ENCODE data around the gene HIVEP3. TPM values are rescaled to one million over a fixed set of nuclear protein-coding genes. Genes with fewer than 3 reads are reported as not detected.

The HIVEP3 gene
- total and polyA plus RNA-seq, 7 donors, result 0.70 to 3.4 (median 2.1) TPM

DNA sequence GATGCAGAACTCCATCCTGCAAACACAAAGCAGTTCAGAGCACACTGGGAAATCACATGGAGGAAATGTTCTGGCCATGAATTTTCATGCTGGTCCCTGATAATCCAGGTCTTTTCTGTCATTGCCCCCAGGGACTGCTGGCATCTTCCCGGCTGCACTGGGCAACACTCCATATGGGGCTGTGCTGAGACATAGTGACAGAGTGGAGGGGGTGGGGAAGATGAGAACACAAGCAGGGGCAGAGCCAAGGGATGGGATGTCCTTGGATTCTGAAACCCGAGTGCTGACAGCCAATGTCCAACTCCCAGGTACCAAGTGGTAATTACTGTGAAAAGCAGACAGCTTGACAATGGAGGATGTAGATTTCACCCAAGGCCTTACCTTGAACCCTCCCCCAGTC is 185.7 kb downstream of the HIVEP3 start:
- ATAC-seq (peak in 3 of 4 donors; percentile 62 to 76 (median 70)), DNase-seq (no peak)
- Histone ChIP-seq H3K27ac (no peak overlapping the region), H3K4me1 (peaks cover 16% of the 10 kb centered on the region), H3K9me3 (no peaks in the 10 kb centered on the region), H3K27me3 (ENCODE audit: insufficient read depth in 3 of 3, low read length in 2 of 3) (no peaks in the 10 kb centered on the region), H3K4me3 (no peak overlapping the region), H3K36me3 (ENCODE audit: insufficient read depth in 1 of 2, low read depth in 1 of 2) (no peaks in the 10 kb centered on the region)
- WGBS, 3 donors, result 16 to 28% (median 20%) methylated on average over 2 of the region's 2 CpGs
- TF ChIP-seq, protein P1, sequence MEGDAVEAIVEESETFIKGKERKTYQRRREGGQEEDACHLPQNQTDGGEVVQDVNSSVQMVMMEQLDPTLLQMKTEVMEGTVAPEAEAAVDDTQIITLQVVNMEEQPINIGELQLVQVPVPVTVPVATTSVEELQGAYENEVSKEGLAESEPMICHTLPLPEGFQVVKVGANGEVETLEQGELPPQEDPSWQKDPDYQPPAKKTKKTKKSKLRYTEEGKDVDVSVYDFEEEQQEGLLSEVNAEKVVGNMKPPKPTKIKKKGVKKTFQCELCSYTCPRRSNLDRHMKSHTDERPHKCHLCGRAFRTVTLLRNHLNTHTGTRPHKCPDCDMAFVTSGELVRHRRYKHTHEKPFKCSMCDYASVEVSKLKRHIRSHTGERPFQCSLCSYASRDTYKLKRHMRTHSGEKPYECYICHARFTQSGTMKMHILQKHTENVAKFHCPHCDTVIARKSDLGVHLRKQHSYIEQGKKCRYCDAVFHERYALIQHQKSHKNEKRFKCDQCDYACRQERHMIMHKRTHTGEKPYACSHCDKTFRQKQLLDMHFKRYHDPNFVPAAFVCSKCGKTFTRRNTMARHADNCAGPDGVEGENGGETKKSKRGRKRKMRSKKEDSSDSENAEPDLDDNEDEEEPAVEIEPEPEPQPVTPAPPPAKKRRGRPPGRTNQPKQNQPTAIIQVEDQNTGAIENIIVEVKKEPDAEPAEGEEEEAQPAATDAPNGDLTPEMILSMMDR (IDR thresholded peaks at IDR 0.05), result no peak
- intact Hi-C loops (cut with DNase I), result no loop called here

DNA sequence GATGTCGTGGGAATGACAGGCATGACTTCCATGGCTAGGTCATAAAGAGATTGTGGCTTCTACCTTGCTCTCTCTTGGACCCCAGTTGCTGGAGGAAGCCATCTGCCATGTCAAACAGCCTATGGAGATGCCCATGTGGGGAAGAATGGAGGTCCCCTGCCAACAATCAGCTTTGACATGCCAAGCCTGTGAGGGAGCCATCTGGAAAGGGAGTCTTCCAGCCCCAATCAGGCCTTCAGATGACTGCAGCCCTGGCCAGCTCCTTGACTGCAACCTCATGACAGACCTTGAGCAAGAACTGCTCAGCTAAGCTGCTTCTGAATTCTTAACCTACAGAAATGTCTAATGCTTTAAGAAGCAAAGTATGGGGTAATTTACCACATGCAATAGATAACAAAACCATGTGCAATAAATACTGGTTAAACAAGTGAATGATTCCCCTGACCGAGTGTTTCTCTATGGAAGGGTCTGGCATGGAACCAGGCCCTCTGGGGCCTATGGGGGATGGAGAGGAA is 187.1 kb downstream of the HIVEP3 start:
- no peak overlapping the region for H3K27ac ChIP-seq
- intact Hi-C loops (cut with DNase I), result no loop called here
- WGBS, 3 donors, result 87 to 94% (median 91%) methylated on average over 2 of the region's 2 CpGs
- peaks cover 21% of the 10 kb centered on the region for H3K4me1 ChIP-seq
- no peak overlapping the region for H3K4me3 ChIP-seq
- no peaks in the 10 kb centered on the region for H3K27me3 ChIP-seq (ENCODE audit: insufficient read depth in 3 of 3, low read length in 2 of 3)
- TF ChIP-seq, protein P1 (IDR thresholded peaks at IDR 0.05), result no peak
- ATAC-seq (no peak), DNase-seq (no peak)
- H3K9me3 ChIP-seq, result no peaks in the 10 kb centered on the region
- no peaks in the 10 kb centered on the region for H3K36me3 ChIP-seq (ENCODE audit: insufficient read depth in 1 of 2, low read depth in 1 of 2)

DNA sequence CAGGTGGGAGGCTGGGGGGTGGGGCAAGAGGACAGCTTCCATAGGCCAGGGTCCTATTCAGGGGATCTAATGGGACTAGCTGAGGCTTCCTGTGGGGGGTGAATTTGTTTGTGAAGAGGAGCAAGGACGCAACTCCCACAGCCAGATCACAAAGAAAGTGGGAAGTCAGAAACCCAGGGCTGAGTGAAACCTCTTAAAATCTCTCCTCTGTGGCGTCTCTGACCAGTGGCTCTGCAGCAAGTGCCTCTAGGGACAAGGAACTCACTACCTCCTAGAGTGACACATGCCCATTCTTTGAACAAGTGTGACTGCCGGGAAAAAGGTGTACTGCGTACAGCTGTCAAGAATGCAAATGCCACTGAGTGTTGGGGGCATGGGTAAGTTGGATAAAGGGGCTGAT is 187.9 kb downstream of the HIVEP3 start:
- no peak for DNase-seq
- WGBS, 3 donors, result 93 to 95% (median 95%) methylated on average over 4 of the region's 4 CpGs
- H3K36me3 ChIP-seq (ENCODE audit: insufficient read depth in 1 of 2, low read depth in 1 of 2), result no peaks in the 10 kb centered on the region
- no peak overlapping the region for H3K4me3 ChIP-seq
- H3K4me1 ChIP-seq, result peaks cover 21% of the 10 kb centered on the region
- H3K27me3 ChIP-seq (ENCODE audit: insufficient read depth in 3 of 3, low read length in 2 of 3), result no peaks in the 10 kb centered on the region
- H3K27ac ChIP-seq, result no peak overlapping the region
- intact Hi-C loops (cut with DNase I), result no loop called here
- ATAC-seq, result no peak
- no peaks in the 10 kb centered on the region for H3K9me3 ChIP-seq
- TF ChIP-seq, protein P1 (IDR thresholded peaks at IDR 0.05), result no peak

DNA sequence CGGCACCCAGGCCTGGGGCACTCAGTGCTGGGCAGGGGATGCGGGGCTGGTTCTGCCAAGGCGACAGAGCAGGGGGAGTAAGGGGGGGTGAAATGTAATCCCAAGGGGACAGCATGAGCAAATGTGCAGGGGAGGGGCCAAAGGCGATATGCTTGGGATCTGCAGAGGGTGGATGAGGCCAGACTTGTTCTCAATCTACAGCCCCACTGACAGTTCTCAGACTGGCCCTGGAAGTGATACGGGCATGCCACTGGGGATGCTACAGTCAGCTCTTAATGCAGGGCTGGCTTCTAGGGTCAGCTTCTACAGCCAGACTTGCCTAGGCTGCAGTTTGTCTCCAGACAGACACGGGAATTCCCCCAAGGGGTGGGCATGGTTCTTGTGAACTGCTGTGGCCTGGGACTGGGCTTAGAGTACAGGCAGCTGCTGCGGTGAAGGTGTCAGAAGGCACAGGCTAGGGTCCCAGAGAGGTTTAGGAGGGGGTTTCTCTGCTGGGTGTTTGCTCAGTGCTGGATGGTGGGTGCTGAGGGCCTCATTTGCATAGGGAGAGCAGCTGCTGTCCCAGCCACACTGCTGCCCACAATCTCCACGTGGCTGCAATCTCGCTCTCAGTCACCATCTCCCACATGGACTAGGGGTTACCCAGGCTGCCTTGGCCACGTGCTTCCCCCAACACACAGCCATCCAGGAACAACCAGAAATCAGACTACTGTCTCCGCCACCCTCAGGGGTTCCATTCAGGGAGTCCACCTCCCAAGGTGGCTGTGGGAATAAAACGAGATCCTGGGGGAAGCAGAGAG is 190.1 kb downstream of the HIVEP3 start:
- Histone ChIP-seq H3K36me3 (ENCODE audit: insufficient read depth in 1 of 2, low read depth in 1 of 2) (no peaks in the 10 kb centered on the region), H3K9me3 (no peaks in the 10 kb centered on the region), H3K4me3 (no peak overlapping the region), H3K27me3 (ENCODE audit: insufficient read depth in 3 of 3, low read length in 2 of 3) (no peaks in the 10 kb centered on the region), H3K27ac (no peak overlapping the region), H3K4me1 (peaks cover 26% of the 10 kb centered on the region)
- peak in 3 of 4 donors; percentile 55 to 67 (median 61) for ATAC-seq
- DNase-seq, result no peak
- intact Hi-C loops (cut with DNase I), result no loop called here
- TF ChIP-seq, protein P1 (IDR thresholded peaks at IDR 0.05), result no peak
- 37 to 57% (median 43%) methylated on average over 12 of the region's 12 CpGs for WGBS, 3 donors
